Transverse colon (tissue), 4 donors: Measurements from ENCODE around the gene SPATA13. TPM values are rescaled to one million over a fixed set of nuclear protein-coding genes. Genes with fewer than 3 reads are reported as not detected.

Experiments used
- DNase-seq: peaks from one replicate; pipeline ENCODE4 v3.0.0-alpha.2; 2019
- H3K27ac ChIP-seq, 4 donors: fragments of 200-600 bp; sonication (generic); 2 replicates each; pipeline ENCODE4 v1.5.1; 2016 to 2018; ENCODE audit warnings: inconsistent platforms in 4 of 4
- H3K27me3 ChIP-seq: fragments of 200-600 bp; sonication (generic); 2 replicates; pipeline ENCODE4 v1.5.1; 2017; ENCODE audit warnings: inconsistent platforms
- H3K36me3 ChIP-seq, 4 donors: fragments of 200-600 bp; sonication (generic); 2 replicates each; pipeline ENCODE4 v1.5.1; 2017 to 2019; ENCODE audit warnings: inconsistent platforms in 4 of 4
- H3K4me1 ChIP-seq, 4 donors: fragments of 200-600 bp; sonication (generic); 2 replicates each; pipeline ENCODE4 v1.5.1; 2017 to 2020; ENCODE audit warnings: inconsistent platforms in 4 of 4
- H3K4me3 ChIP-seq, 4 donors: fragments of 200-600 bp; sonication (generic); 1 replicate in 1 of 4; 2 replicates in 3 of 4; pipeline versions ENCODE4 v1.5.1 to v1.6.1; 2017 to 2019; ENCODE audit warnings: inconsistent platforms in 4 of 4
- H3K9me3 ChIP-seq, 2 donors: fragments of 200-600 bp; sonication (generic); 2 replicates each; pipeline ENCODE4 v1.5.1; 2017 to 2019; ENCODE audit warnings: inconsistent platforms in 2 of 2
- CTCF ChIP-seq, 5 experiments: fragments of 200-600 bp in 3 of 5; fragments of 450-650 bp in 2 of 5; sonication (generic) in 3 of 5; IDR thresholded peaks; 1 replicate in 2 of 5; 2 replicates in 3 of 5; pipeline ENCODE4 v1.5.1; 2016 to 2017; ENCODE audit warnings: antibody characterized with exemption in 5 of 5, inconsistent platforms in 3 of 5, mild to moderate bottlenecking in 2 of 5, moderate library complexity in 1 of 5
- EP300 ChIP-seq: sonication (generic); formaldehyde crosslinking; IDR thresholded peaks from one replicate; pipeline ENCODE4 v1.6.1; 2017; ENCODE audit warnings: antibody characterized with exemption, low read depth
- POLR2A ChIP-seq: fragments of 450-650 bp; IDR thresholded peaks from one replicate; pipeline ENCODE4 v1.6.1; 2016; ENCODE audit warnings: antibody characterized with exemption, mild to moderate bottlenecking, moderate library complexity
- POLR2AphosphoS5 ChIP-seq, 3 donors: sonication (generic); formaldehyde crosslinking; IDR thresholded peaks; one replicate each; pipeline ENCODE4 v1.6.1; 2016; ENCODE audit warnings: antibody characterized with exemption in 3 of 3
- WGBS, 2 donors: methylation state at CpG; one replicate each; pipeline ENCODE4 v1.1.5; 2018; ENCODE audit warnings: low coverage in 1 of 2; 5-methylcytosine and 5-hydroxymethylcytosine counted together
- in situ Hi-C, 4 donors: fragments of 200-750 bp; cut with MboI; loops; one replicate each; pipeline versions ENCODE4 v1.15.0 to v1.15.1; 2017; ENCODE audit warnings: low sequenced_read_pairs in 3 of 4, low pct_ligation_motif_present in 1 of 4, low pct_unique_long_range_greater_than_20kb in 1 of 4
- intact Hi-C: fragments of 100-400 bp; cut with DNase I; formaldehyde crosslinking; loops from one replicate; pipeline ENCODE4 v1.15.1; 2023; ENCODE audit warnings: low total_unique reads
- total RNA-seq, 4 donors: library from RNA; depleted of rRNA; stranded (reverse); fragments of >200 nt; gene quantifications; one replicate each; pipeline ENCODE4 v1.1.0, GENCODE V29; 2016

Gene SPATA13
- total RNA-seq, 4 donors from 2014 or later, result 85.1 to 612 (median 228) TPM

- H3K4me1 ChIP-seq, result peaks cover 0 to 14% (median 9%) of the 10 kb centered on the region in 4 donors
- H3K27ac ChIP-seq, result peak overlapping the region in 3 of 4 donors; percentile 21 to 42 (median 26)
- TF ChIP-seq EP300 (no peak), CTCF (IDR thresholded peaks at IDR 0.05) (no peak), POLR2A (peak; percentile 39), POLR2AphosphoS5 (IDR thresholded peaks at IDR 0.05) (peak in 1 of 3 donors; percentile 26)
- peak; percentile 37 for DNase-seq
- in situ Hi-C loops (no loop called here), intact Hi-C loops (no loop called here)
- peaks cover 0 to 6% (median 2%) of the 10 kb centered on the region in 4 donors for H3K36me3 ChIP-seq
- no peaks in the 10 kb centered on the region for H3K27me3 ChIP-seq
- peak overlapping the region in 1 of 4 donors; percentile 31 for H3K4me3 ChIP-seq
- no peaks in the 10 kb centered on the region for H3K9me3 ChIP-seq
- WGBS, 2 donors, result 89% methylated on average over 17 of the region's 17 CpGs; no CpG with 5 or more reads in 1 of the 2 donors
These were observed 91.0 kb downstream of the SPATA13 start for GRCh38 chr13:24251525-24251924.

GRCh38 chr13:24252136-24252535 lies 91.6 kb downstream of the SPATA13 start:
- peaks cover 0 to 8% (median 4%) of the 10 kb centered on the region in 4 donors for H3K4me1 ChIP-seq
- peak overlapping the region in 1 of 4 donors; percentile 31 for H3K4me3 ChIP-seq
- no peaks in the 10 kb centered on the region for H3K9me3 ChIP-seq
- no peak for DNase-seq
- in situ Hi-C loops, result no loop called here
- H3K36me3 ChIP-seq, result peaks cover 0 to 6% (median 2%) of the 10 kb centered on the region in 4 donors
- 73 to 91% methylated on average over 2 to 6 of the region's 6 CpGs for WGBS, 2 donors
- intact Hi-C loops, result no loop called here
- H3K27ac ChIP-seq, result peak overlapping the region in 3 of 4 donors; percentile 21 to 42 (median 26)
- H3K27me3 ChIP-seq, result no peaks in the 10 kb centered on the region
- no peak for TF ChIP-seq CTCF (IDR thresholded peaks at IDR 0.05)
- TF ChIP-seq POLR2AphosphoS5 (IDR thresholded peaks at IDR 0.05), result no peak
- TF ChIP-seq EP300, result no peak
- TF ChIP-seq POLR2A, result no peak

GRCh38 chr13:24253520-24254145 lies 93.1 kb downstream of the SPATA13 start:
- H3K36me3 ChIP-seq, result peaks cover 0 to 6% (median 2%) of the 10 kb centered on the region in 4 donors
- peak overlapping the region; percentile 23 to 55 (median 33) for H3K27ac ChIP-seq
- no peaks in the 10 kb centered on the region for H3K4me1 ChIP-seq
- H3K27me3 ChIP-seq, result no peaks in the 10 kb centered on the region
- WGBS, 2 donors, result 79 to 83% methylated on average over 9 of the region's 9 CpGs
- no peaks in the 10 kb centered on the region for H3K9me3 ChIP-seq
- intact Hi-C loops (no loop called here), in situ Hi-C loops (no loop called here)
- peak overlapping the region in 1 of 4 donors; percentile 6 for H3K4me3 ChIP-seq
- DNase-seq, result no peak
- TF ChIP-seq POLR2A (no peak), CTCF (IDR thresholded peaks at IDR 0.05) (no peak), POLR2AphosphoS5 (IDR thresholded peaks at IDR 0.05) (no peak), EP300 (no peak)

DNA sequence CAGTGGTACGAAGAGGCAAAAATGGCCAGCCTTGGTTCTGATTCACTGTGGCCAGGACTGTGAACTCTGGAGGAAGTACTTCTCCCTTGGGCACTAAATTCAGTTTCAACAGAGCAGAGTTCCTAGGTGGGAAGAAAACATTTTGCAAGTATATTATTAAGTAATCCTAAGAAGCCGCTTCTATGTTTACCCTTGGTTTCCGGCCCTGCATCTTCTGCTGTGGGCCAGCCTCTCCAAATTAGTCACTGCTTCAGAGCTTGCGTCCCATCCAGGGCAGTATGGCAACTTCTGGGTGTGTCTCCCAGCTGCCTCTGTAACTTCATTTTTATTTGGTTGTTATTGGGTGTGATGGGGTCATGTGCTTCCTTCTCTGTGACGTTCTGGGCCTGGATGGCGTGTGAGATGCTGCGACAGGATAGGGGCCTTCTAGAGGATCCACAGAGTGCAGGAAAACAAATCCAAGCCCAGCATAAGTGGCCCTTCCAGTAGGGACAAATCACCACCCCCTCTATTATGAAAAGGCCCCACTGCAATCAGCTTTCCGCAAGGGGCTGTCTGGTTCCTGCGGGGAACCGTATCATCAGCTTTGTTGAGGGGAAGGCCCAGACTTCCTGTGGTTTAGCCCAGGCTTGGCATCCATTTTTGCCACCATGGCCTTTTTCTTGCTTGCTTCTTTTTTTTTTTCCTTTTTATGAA lies 93.8 kb downstream of the SPATA13 start:
- no peak for TF ChIP-seq POLR2A
- no peak for TF ChIP-seq CTCF (IDR thresholded peaks at IDR 0.05)
- no peak for TF ChIP-seq POLR2AphosphoS5 (IDR thresholded peaks at IDR 0.05)
- no peak for TF ChIP-seq EP300
- in situ Hi-C loops, result no loop called here
- no peak for DNase-seq
- H3K4me1 ChIP-seq, result peaks cover 0 to under 1% (median 0%) of the 10 kb centered on the region in 4 donors
- no peaks in the 10 kb centered on the region for H3K27me3 ChIP-seq
- H3K9me3 ChIP-seq, result no peaks in the 10 kb centered on the region
- peaks cover 0 to 6% (median 2%) of the 10 kb centered on the region in 4 donors for H3K36me3 ChIP-seq
- peak overlapping the region; percentile 23 to 59 (median 34) for H3K27ac ChIP-seq
- 77 to 93% methylated on average over 4 to 10 of the region's 10 CpGs for WGBS, 2 donors
- intact Hi-C loops, result no loop called here
- no peak overlapping the region for H3K4me3 ChIP-seq
